GM10248 (cell line): ENCODE data around the gene MOB3B.

ENCODE experiments used
- CTCF ChIA-PET: fragments of 300-600 bp; sonication (Branson Sonifier 250); formaldehyde crosslinking; extraction: SDS; loops from one replicate; lab custom pipeline; 2021; ENCODE audit warnings: antibody characterized with exemption; lab: Yijun Ruan, JAX
- POLR2A ChIA-PET: fragments of 350-650 bp; sonication (Branson Sonifier 250); formaldehyde crosslinking; extraction: SDS; loops from one replicate; lab custom pipeline; 2020; ENCODE audit warnings: antibody characterized with exemption; lab: Yijun Ruan, JAX
- DNase-seq: peaks from one replicate; pipeline ENCODE4 v3.0.0; 2012; ENCODE audit errors: extremely low spot score
- CTCF ChIP-seq: IDR thresholded peaks from 2 replicates; pipeline ENCODE4 v1.5.1; 2012; ENCODE audit warnings: mild to moderate bottlenecking, low read depth; ENCODE audit errors: extremely low read depth, missing control alignments, control extremely low read depth

MOB3B gene

GRCh38 chr9:27527702-27528075, 1.9 kb downstream of the MOB3B start:
- ChIA-PET POLR2A (no interaction called here), CTCF (interaction anchor here (1.0 to 5.1 kb wide), 6 partner anchors 8 to 195 kb away, joined by 3 to 26 read pairs (median 4); no protein-coding TSS in a partner anchor)
- no peak for DNase-seq
- TF ChIP-seq CTCF = no peak

- DNase-seq = no peak
- POLR2A ChIA-PET = no interaction called here
- TF ChIP-seq CTCF = no peak
- CTCF ChIA-PET = interaction anchor here (0.6 to 5.1 kb wide), 7 partner anchors 9 to 191 kb away, joined by 3 to 26 read pairs (median 3); no protein-coding TSS in a partner anchor
Observed at GRCh38 chr9:27524236-27524635, 5.4 kb downstream of the MOB3B start, which contains the start of gene IFNK. Gene IFNK, plus strand, starts transcription at chr9:27524290. Its CDS starts 47 bp downstream, at chr9:27524337.

- TF ChIP-seq CTCF = no peak
- DNase-seq = no peak
- POLR2A ChIA-PET = no interaction called here
- CTCF ChIA-PET = interaction anchor here (1.1 to 5.1 kb wide), 3 partner anchors 8 to 190 kb away, joined by 3 to 26 read pairs (median 3); no protein-coding TSS in a partner anchor
Observed at GRCh38 chr9:27523141-27523540, 6.5 kb downstream of the MOB3B start.

- no peak for DNase-seq
- POLR2A ChIA-PET = no interaction called here
- no peak for TF ChIP-seq CTCF
- CTCF ChIA-PET = interaction anchor here (2.2 kb wide), 1 partner anchor 9 kb away, joined by 10 read pairs; the partner anchor contains the start of gene MOB3B
Observed at GRCh38 chr9:27520986-27521385, 8.6 kb downstream of the MOB3B start.

- DNase-seq = no peak
- ChIA-PET POLR2A (no interaction called here), CTCF (interaction anchor here (2.2 kb wide), 1 partner anchor 10 kb away, joined by 10 read pairs; the partner anchor contains the start of gene MOB3B)
- TF ChIP-seq CTCF = no peak
Observed at GRCh38 chr9:27519466-27520465, 9.8 kb downstream of the MOB3B start.

- no peak for TF ChIP-seq CTCF
- CTCF ChIA-PET = interaction anchor here (1.4 kb wide), 1 partner anchor 11 kb away, joined by 3 read pairs; the partner anchor contains the start of gene MOB3B
- POLR2A ChIA-PET = no interaction called here
- DNase-seq = no peak
Observed at GRCh38 chr9:27518809-27519208, 10.8 kb downstream of the MOB3B start.
